NCI-H2029 (cell line): Measurements from ENCODE around the gene C14orf119.

Experiments used
- DNase-seq: peaks from one replicate; lab custom pipeline; 2025; lab: John Stamatoyannopoulos, UW

Gene C14orf119

GRCh38 chr14:23149745-23150144, 54.4 kb downstream of the C14orf119 start:
- no peak for DNase-seq
